K562 (cell line): ENCODE measurements around the gene EPHA2. TPM values are rescaled to one million over a fixed set of nuclear protein-coding genes. Genes with fewer than 3 reads are reported as not detected.

Experiments
- ATF3 ChIP-seq, 2 experiments: fragments of 450-650 bp in 1 of 2; sonication (generic) in 1 of 2; formaldehyde crosslinking in 1 of 2; IDR thresholded peaks in 1 of 2; conservative IDR thresholded peaks in 1 of 2; 2 replicates each; pipeline versions ENCODE4 v1.6.1 to v1.8.1; 2016 to 2023; ENCODE audit warnings: mild to moderate bottlenecking in 2 of 2, moderate library complexity in 2 of 2, inconsistent platforms in 1 of 2, missing genetic modification reagents in 1 of 2
- BCLAF1 ChIP-seq, 2 experiments: fragments of 450-650 bp in 1 of 2; IDR thresholded peaks; 2 replicates each; pipeline ENCODE4 v1.6.1; 2011 to 2017; ENCODE audit warnings: low read depth in 2 of 2, antibody characterized with exemption in 1 of 2, borderline replicate concordance in 1 of 2, low read length in 1 of 2, mild to moderate bottlenecking in 1 of 2, mixed read lengths in 1 of 2; ENCODE audit not compliant: control insufficient read depth in 1 of 2
- HDAC8 ChIP-seq: fragments of 450-650 bp; IDR thresholded peaks from 2 replicates; pipeline ENCODE4 v1.6.1; 2016; ENCODE audit warnings: mild to moderate bottlenecking, missing genetic modification characterization, moderate library complexity, missing compliant biosample characterization
- KDM5B ChIP-seq: fragments of 200-600 bp; sonication (generic); IDR thresholded peaks from 2 replicates; pipeline ENCODE4 v1.6.1; 2012; ENCODE audit warnings: low read depth, mild to moderate bottlenecking, moderate library complexity, low read length, control low read depth, inconsistent platforms; ENCODE audit not compliant: insufficient replicate concordance
- polyA plus RNA-seq, 8 experiments: library from polyadenylated mRNA; depleted of rRNA in 4 of 8; stranded (reverse) in 5 of 8; unstranded in 3 of 8; fragments of >200 nt; fragmentation: Nextera tagmentation in 2 of 8; fragmentation: Illumina TruSeq in 1 of 8; extraction: Ambion mirVana in 2 of 8; extraction: Trizol in 1 of 8; gene quantifications; 2 replicates each; pipeline versions ENCODE4 v1.2.1 to v1.2.3, GENCODE V29; 2011 to 2014; ENCODE audit warnings: inconsistent platforms in 1 of 8, missing spikeins in 1 of 8
- total RNA-seq, 7 experiments: library from RNA; depleted of rRNA in 6 of 7; stranded (reverse); fragments of >200 nt in 6 of 7; fragmentation: Illumina TruSeq in 2 of 7; extraction: Trizol in 2 of 7; gene quantifications; 2 replicates each; pipeline versions ENCODE4 v1.2.1 to v1.2.3, GENCODE V29; 2011 to 2021; ENCODE audit warnings: low replicate concordance in 1 of 7
- TF ChIP-seq, protein P1 (sequence below): fragments of 450-650 bp; IDR thresholded peaks from 2 replicates; pipeline ENCODE4 v1.6.1; 2016; ENCODE audit warnings: antibody characterized with exemption

The EPHA2 gene
- total and polyA plus RNA-seq, 9 of the 15 experiments (the other 6 are each of a cell fraction or from before 2014, with no cell fraction given): 0.04 to 0.40 (median 0.07) TPM; not detected in 4

GRCh38 chr1:16184557-16185303 is 28.9 kb upstream of the EPHA2 start (continued):
- TF ChIP-seq BCLAF1 (IDR thresholded peaks at IDR 0.05; ENCODE audit: borderline replicate concordance in 1 of 2, control insufficient read depth in 1 of 2, low read depth in 2 of 2, low read length in 1 of 2): no peak
- TF ChIP-seq ATF3 (IDR thresholded peaks at IDR 0.05): peak; percentile 57
- TF ChIP-seq ATF3 (CRISPR knock-in tag; conservative IDR thresholded peaks at IDR 0.05): no peak
- TF ChIP-seq, protein P1, sequence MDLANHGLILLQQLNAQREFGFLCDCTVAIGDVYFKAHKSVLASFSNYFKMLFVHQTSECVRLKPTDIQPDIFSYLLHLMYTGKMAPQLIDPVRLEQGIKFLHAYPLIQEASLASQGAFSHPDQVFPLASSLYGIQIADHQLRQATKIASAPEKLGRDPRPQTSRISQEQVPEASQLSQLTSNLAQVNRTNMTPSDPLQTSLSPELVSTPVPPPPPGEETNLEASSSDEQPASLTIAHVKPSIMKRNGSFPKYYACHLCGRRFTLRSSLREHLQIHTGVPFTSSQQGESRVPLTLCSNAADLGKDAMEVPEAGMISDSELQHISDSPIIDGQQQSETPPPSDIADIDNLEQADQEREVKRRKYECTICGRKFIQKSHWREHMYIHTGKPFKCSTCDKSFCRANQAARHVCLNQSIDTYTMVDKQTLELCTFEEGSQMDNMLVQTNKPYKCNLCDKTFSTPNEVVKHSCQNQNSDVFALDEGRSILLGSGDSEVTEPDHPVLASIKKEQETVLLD: 0 out of 2 replicates have a peak, but pooled peaks have one; percentile 20
- TF ChIP-seq HDAC8: no peak
- TF ChIP-seq KDM5B: no peak
